Panc1 (cell line): ENCODE results near the gene CEP192. TPM values are rescaled to one million over a fixed set of nuclear protein-coding genes. Genes with fewer than 3 reads are reported as not detected.

Source experiments
- ATAC-seq: fragments of 200-7000 bp; cut with Tn5 transposase; 2 replicates; pipeline ENCODE4 v1.9.1; 2020; ENCODE audit warnings: mild to moderate bottlenecking, moderate library complexity
- BruUV-seq: library from RNA; stranded (reverse); fragments of 400-500 nt; replicated peaks from 2 replicates; lab custom pipeline; 2021; lab: Mats Ljungman, UMichigan
- CTCF ChIA-PET: fragments of 300-600 bp; sonication (Branson Sonifier 250); formaldehyde crosslinking; loops from one replicate; lab custom pipeline; 2022; ENCODE audit warnings: antibody characterized with exemption; lab: Charles Lee
- POLR2A ChIA-PET: fragments of 300-600 bp; sonication (Branson Sonifier 250); formaldehyde crosslinking; loops from one replicate; lab custom pipeline; 2022; ENCODE audit warnings: antibody characterized with exemption; lab: Charles Lee
- DNase-seq: peaks from one replicate; pipeline ENCODE4 v3.0.0-alpha.2; 2010; ENCODE audit warnings: low read depth, low spot score
- H3K27ac ChIP-seq: 2 replicates; pipeline ENCODE4 v1.5.1; 2011; ENCODE audit warnings: mild to moderate bottlenecking, low read length, inconsistent platforms
- H3K27me3 ChIP-seq: fragments of 200-500 bp; sonication (Bioruptor generic); 2 replicates; pipeline ENCODE4 v1.6.0; 2014; ENCODE audit warnings: low read length, inconsistent platforms; ENCODE audit not compliant: control insufficient read depth, insufficient read depth
- H3K36me3 ChIP-seq: fragments of 200-500 bp; sonication (Bioruptor generic); 2 replicates; pipeline ENCODE4 v1.5.1; 2014; ENCODE audit warnings: inconsistent platforms, mild to moderate bottlenecking, low read length, moderate library complexity; ENCODE audit not compliant: control insufficient read depth, insufficient read depth
- H3K4me1 ChIP-seq: 2 replicates; pipeline ENCODE4 v1.5.1; 2011; ENCODE audit warnings: inconsistent platforms, mild to moderate bottlenecking, low read length, moderate library complexity; ENCODE audit not compliant: control insufficient read depth, insufficient read depth
- H3K4me3 ChIP-seq, 2 experiments: 2 replicates each; pipeline ENCODE4 v1.5.1; 2011 to 2012; ENCODE audit warnings: low read depth in 2 of 2, low read length in 2 of 2, mild to moderate bottlenecking in 2 of 2, inconsistent platforms in 1 of 2, moderate library complexity in 1 of 2
- H3K9me3 ChIP-seq: fragments of 200-500 bp; sonication (Bioruptor generic); 2 replicates; pipeline ENCODE4 v1.5.1; 2014; ENCODE audit warnings: low read depth, mild to moderate bottlenecking, inconsistent platforms, low read length, moderate library complexity; ENCODE audit not compliant: control insufficient read depth, insufficient read depth
- POLR2AphosphoS5 ChIP-seq: IDR thresholded peaks from 2 replicates; pipeline ENCODE4 v1.6.1; 2012; ENCODE audit warnings: mild to moderate bottlenecking, low read depth, low read length, moderate library complexity
- SIN3A ChIP-seq: IDR thresholded peaks from 2 replicates; pipeline ENCODE4 v1.6.1; 2012; ENCODE audit warnings: low read depth, mild to moderate bottlenecking, low read length, moderate library complexity, borderline replicate concordance; ENCODE audit not compliant: insufficient read depth
- TCF7L2 ChIP-seq: IDR thresholded peaks from 2 replicates; pipeline ENCODE4 v1.6.1; 2011; ENCODE audit warnings: mild to moderate bottlenecking, low read depth, low read length, inconsistent platforms
- in situ Hi-C: cut with HindIII; loops from 2 replicates; pipeline ENCODE4 v1.10.0; 2016; ENCODE audit warnings: low sequenced_read_pairs, low pct_unique_long_range_greater_than_20kb
- intact Hi-C: fragments of 100-400 bp; cut with micrococcal nuclease; formaldehyde crosslinking; loops from one replicate; pipeline ENCODE4 v1.10.0; 2022; ENCODE audit not compliant: unreplicated experiment
- total RNA-seq: library from RNA; stranded (reverse); gene quantifications from one replicate; pipeline ENCODE4 v1.2.1, GENCODE V29; 2021; ENCODE audit not compliant: unreplicated experiment
- TF ChIP-seq, protein P1 (sequence below), 2 experiments: IDR thresholded peaks; 2 replicates each; pipeline ENCODE4 v1.6.1; 2011 to 2012; ENCODE audit warnings: low read depth in 2 of 2, control low read depth in 1 of 2, low read length in 1 of 2, mild to moderate bottlenecking in 1 of 2, moderate library complexity in 1 of 2; ENCODE audit not compliant: insufficient read depth in 1 of 2
- TF ChIP-seq, protein P2 (sequence below): fragments of 450-650 bp; IDR thresholded peaks from 2 replicates; pipeline ENCODE4 v1.5.1; 2017; ENCODE audit warnings: mild to moderate bottlenecking

Gene CEP192
- total RNA-seq, 1 experiment from 2014 or later, result 27.2 TPM

DNA sequence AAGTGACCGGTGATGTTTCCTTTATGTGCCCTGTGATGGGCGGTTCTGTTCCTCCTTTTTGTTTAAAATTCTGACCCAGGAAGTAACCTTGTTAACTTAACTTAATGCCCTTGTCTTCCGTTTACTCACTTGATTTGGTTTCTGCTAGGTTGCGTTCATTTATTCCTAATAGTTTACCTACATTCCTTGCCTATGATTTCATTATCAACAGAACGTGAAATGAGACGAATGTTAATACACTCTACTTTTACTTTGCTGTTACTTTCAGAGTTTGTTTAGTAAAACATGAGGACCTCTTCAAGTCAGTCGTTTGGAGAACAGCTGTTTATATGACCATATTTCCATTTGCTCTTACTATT is 638 bp downstream of the CEP192 start:
- in situ Hi-C loops, result no loop called here
- H3K36me3 ChIP-seq, result peaks cover 11% of the 10 kb centered on the region
- H3K27ac ChIP-seq, result peak overlapping the region; percentile 87
- no peaks in the 10 kb centered on the region for H3K27me3 ChIP-seq
- DNase-seq (no peak), ATAC-seq (no peak)
- ChIA-PET POLR2A (no interaction called here), CTCF (no interaction called here)
- peak overlapping the region; percentile 86 to 98 for H3K4me3 ChIP-seq
- peaks cover 17% of the 10 kb centered on the region for H3K4me1 ChIP-seq
- intact Hi-C loops, result loop anchor here (5.0 kb wide), 1 partner anchor 166 kb away; no protein-coding TSS in a partner anchor
- BruUV-seq, result no TSS peak
- no peaks in the 10 kb centered on the region for H3K9me3 ChIP-seq
- TF ChIP-seq, protein P1, sequence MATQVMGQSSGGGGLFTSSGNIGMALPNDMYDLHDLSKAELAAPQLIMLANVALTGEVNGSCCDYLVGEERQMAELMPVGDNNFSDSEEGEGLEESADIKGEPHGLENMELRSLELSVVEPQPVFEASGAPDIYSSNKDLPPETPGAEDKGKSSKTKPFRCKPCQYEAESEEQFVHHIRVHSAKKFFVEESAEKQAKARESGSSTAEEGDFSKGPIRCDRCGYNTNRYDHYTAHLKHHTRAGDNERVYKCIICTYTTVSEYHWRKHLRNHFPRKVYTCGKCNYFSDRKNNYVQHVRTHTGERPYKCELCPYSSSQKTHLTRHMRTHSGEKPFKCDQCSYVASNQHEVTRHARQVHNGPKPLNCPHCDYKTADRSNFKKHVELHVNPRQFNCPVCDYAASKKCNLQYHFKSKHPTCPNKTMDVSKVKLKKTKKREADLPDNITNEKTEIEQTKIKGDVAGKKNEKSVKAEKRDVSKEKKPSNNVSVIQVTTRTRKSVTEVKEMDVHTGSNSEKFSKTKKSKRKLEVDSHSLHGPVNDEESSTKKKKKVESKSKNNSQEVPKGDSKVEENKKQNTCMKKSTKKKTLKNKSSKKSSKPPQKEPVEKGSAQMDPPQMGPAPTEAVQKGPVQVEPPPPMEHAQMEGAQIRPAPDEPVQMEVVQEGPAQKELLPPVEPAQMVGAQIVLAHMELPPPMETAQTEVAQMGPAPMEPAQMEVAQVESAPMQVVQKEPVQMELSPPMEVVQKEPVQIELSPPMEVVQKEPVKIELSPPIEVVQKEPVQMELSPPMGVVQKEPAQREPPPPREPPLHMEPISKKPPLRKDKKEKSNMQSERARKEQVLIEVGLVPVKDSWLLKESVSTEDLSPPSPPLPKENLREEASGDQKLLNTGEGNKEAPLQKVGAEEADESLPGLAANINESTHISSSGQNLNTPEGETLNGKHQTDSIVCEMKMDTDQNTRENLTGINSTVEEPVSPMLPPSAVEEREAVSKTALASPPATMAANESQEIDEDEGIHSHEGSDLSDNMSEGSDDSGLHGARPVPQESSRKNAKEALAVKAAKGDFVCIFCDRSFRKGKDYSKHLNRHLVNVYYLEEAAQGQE (IDR thresholded peaks at IDR 0.05; ENCODE audit: insufficient read depth in 1 of 2, low read depth in 2 of 2, low read length in 1 of 2), result no peak
- TF ChIP-seq TCF7L2 (no peak), POLR2AphosphoS5 (no peak)
- TF ChIP-seq, protein P2, sequence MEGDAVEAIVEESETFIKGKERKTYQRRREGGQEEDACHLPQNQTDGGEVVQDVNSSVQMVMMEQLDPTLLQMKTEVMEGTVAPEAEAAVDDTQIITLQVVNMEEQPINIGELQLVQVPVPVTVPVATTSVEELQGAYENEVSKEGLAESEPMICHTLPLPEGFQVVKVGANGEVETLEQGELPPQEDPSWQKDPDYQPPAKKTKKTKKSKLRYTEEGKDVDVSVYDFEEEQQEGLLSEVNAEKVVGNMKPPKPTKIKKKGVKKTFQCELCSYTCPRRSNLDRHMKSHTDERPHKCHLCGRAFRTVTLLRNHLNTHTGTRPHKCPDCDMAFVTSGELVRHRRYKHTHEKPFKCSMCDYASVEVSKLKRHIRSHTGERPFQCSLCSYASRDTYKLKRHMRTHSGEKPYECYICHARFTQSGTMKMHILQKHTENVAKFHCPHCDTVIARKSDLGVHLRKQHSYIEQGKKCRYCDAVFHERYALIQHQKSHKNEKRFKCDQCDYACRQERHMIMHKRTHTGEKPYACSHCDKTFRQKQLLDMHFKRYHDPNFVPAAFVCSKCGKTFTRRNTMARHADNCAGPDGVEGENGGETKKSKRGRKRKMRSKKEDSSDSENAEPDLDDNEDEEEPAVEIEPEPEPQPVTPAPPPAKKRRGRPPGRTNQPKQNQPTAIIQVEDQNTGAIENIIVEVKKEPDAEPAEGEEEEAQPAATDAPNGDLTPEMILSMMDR, result no peak

DNA sequence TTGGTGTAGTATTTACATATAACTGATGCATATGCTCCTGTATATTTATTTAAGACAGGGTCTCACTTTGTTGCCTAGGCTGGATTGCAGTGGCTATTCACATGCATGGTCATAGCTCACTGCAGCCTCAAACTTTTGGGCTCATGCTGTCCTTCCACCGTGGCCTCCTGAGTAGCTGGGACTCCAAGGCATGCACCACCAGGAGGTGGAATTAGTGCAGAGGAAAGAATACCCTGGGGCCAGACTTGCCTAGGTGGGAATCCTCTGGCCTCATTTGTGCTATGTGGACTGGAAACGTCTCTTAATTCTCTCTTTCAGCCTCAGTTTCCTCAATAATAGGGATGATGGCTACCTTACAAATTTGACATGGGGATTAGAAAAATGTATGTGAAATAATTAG is 2.3 kb downstream of the CEP192 start:
- POLR2A ChIA-PET, result no interaction called here
- peaks cover 6% of the 10 kb centered on the region; the same call in 1 of the 2 replicates for H3K36me3 ChIP-seq
- intact Hi-C loops (loop anchor here (5.0 kb wide), 1 partner anchor 164 kb away; no protein-coding TSS in a partner anchor), in situ Hi-C loops (no loop called here)
- no peak overlapping the region for H3K4me3 ChIP-seq
- ATAC-seq (no peak), DNase-seq (no peak)
- H3K27ac ChIP-seq, result no peak overlapping the region
- BruUV-seq, result no TSS peak
- TF ChIP-seq SIN3A (no peak), TCF7L2 (no peak), POLR2AphosphoS5 (no peak)
- TF ChIP-seq, protein P2, result no peak
- TF ChIP-seq, protein P1 (IDR thresholded peaks at IDR 0.05; ENCODE audit: insufficient read depth in 1 of 2, low read depth in 2 of 2, low read length in 1 of 2), result no peak
- peaks cover 17% of the 10 kb centered on the region for H3K4me1 ChIP-seq
- CTCF ChIA-PET, result no interaction called here
- H3K27me3 ChIP-seq, result no peaks in the 10 kb centered on the region
- no peaks in the 10 kb centered on the region for H3K9me3 ChIP-seq
